GM12878 (cell line): Measurements from ENCODE around the gene CCDC127. TPM values are rescaled to one million over a fixed set of nuclear protein-coding genes. Genes with fewer than 3 reads are reported as not detected.

Source experiments
- ATAC-seq: fragments of 200-7000 bp; cut with Tn5 transposase; 3 replicates; pipeline ENCODE4 v1.9.1; 2020; ENCODE audit warnings: mild to moderate bottlenecking, moderate library complexity
- BruUV-seq: library from RNA; stranded (reverse); fragments of 400-500 nt; replicated peaks from 2 replicates; lab custom pipeline; 2021; lab: Mats Ljungman, UMichigan
- CTCF ChIA-PET: fragments of 300-600 bp; sonication (Branson Sonifier 250); formaldehyde crosslinking; extraction: SDS; loops from one replicate; lab custom pipeline; 2021; ENCODE audit warnings: inconsistent platforms; lab: Yijun Ruan, JAX
- POLR2A ChIA-PET: fragments of 350-600 bp; formaldehyde crosslinking; extraction: SDS; loops from one replicate; lab custom pipeline; 2021; ENCODE audit warnings: inconsistent platforms; lab: Charles Lee
- RAD21 ChIA-PET: fragments of 300-600 bp; sonication (Branson Sonifier 250); formaldehyde crosslinking; loops from one replicate; lab custom pipeline; 2023; ENCODE audit warnings: antibody characterized with exemption; ENCODE audit not compliant: unreplicated experiment; lab: Charles Lee
- SMC1A ChIA-PET: fragments of 300-600 bp; sonication (Branson Sonifier 250); formaldehyde crosslinking; loops from one replicate; lab custom pipeline; 2023; ENCODE audit not compliant: unreplicated experiment, uncharacterized antibody; lab: Charles Lee
- DNase-seq: peaks from one replicate; pipeline ENCODE4 v3.0.0-alpha.2; 2011; ENCODE audit warnings: low read depth, low spot score
- FAIRE-seq: peaks from 3 replicates; lab custom pipeline; 2011; peaks lifted over from hg19 to GRCh38; lab: Jason Lieb, UNC
- H2AFZ ChIP-seq: 2 replicates; pipeline ENCODE4 v1.6.0; 2011; ENCODE audit warnings: low read depth, low read length, control low read depth; ENCODE audit not compliant: control insufficient read depth
- H3K27ac ChIP-seq: 2 replicates; pipeline ENCODE4 v1.5.1; 2011; ENCODE audit warnings: control low read depth; ENCODE audit not compliant: control insufficient read depth, insufficient read depth
- H3K27me3 ChIP-seq, 2 experiments: replicated peaks in 1 of 2; 2 replicates each; pipeline versions ENCODE4 v1.6.0 to v1.6.1; 2011; ENCODE audit warnings: low read length in 1 of 2; ENCODE audit not compliant: control insufficient read depth in 2 of 2, insufficient read depth in 2 of 2
- H3K36me3 ChIP-seq, 2 experiments: 2 replicates each; pipeline ENCODE4 v1.5.1; 2011; ENCODE audit warnings: low read length in 1 of 2; ENCODE audit not compliant: control insufficient read depth in 2 of 2, insufficient read depth in 2 of 2
- H3K4me1 ChIP-seq: 2 replicates; pipeline ENCODE4 v1.6.1; 2011; ENCODE audit warnings: mild to moderate bottlenecking, low read length, moderate library complexity, mixed read lengths; ENCODE audit not compliant: control insufficient read depth, insufficient read depth
- H3K4me2 ChIP-seq: 2 replicates; pipeline ENCODE4 v1.6.0; 2011; ENCODE audit warnings: control low read depth; ENCODE audit not compliant: control insufficient read depth, insufficient read depth
- H3K4me3 ChIP-seq: fragments of 200-600 bp; sonication (generic); 2 replicates; pipeline ENCODE4 v1.5.1; 2016
- H3K79me2 ChIP-seq: 2 replicates; pipeline ENCODE4 v1.6.0; 2011; ENCODE audit warnings: low read length; ENCODE audit not compliant: control insufficient read depth, insufficient read depth
- H3K9ac ChIP-seq: 2 replicates; pipeline ENCODE4 v1.8.0; 2011; ENCODE audit warnings: low read length, control low read depth, mixed read lengths; ENCODE audit not compliant: control insufficient read depth, insufficient read depth
- H3K9me3 ChIP-seq: replicated peaks from 3 replicates; pipeline ENCODE4 v1.5.1; 2011; ENCODE audit warnings: mild to moderate bottlenecking, low read length; ENCODE audit not compliant: control insufficient read depth, insufficient read depth
- H4K20me1 ChIP-seq: 2 replicates; pipeline ENCODE4 v1.6.0; 2011; ENCODE audit not compliant: control insufficient read depth, insufficient read depth
- BACH1 ChIP-seq: fragments of 450-650 bp; IDR thresholded peaks from 2 replicates; pipeline ENCODE4 v1.6.1; 2017; ENCODE audit warnings: mild to moderate bottlenecking, borderline replicate concordance
- CEBPB ChIP-seq, 2 experiments: fragments of 150-350 bp in 1 of 2; IDR thresholded peaks; 2 replicates each; pipeline ENCODE4 v1.6.1; 2012 to 2014; ENCODE audit warnings: low read depth in 2 of 2, low read length in 2 of 2, borderline replicate concordance in 1 of 2, inconsistent platforms in 1 of 2
- ESRRA ChIP-seq: IDR thresholded peaks from 2 replicates; pipeline ENCODE4 v1.6.1; 2012; ENCODE audit warnings: mild to moderate bottlenecking, low read length, improper control_type of control experiment
- IKZF2 ChIP-seq, 2 experiments: fragments of 450-650 bp; IDR thresholded peaks; 2 replicates each; pipeline ENCODE4 v1.6.1; 2017; ENCODE audit warnings: mild to moderate bottlenecking in 2 of 2, moderate library complexity in 2 of 2
- KDM1A ChIP-seq: fragments of 200-600 bp; sonication (generic); IDR thresholded peaks from 2 replicates; pipeline ENCODE4 v1.6.1; 2016; ENCODE audit warnings: borderline replicate concordance
- KLF5 ChIP-seq: fragments of 450-650 bp; IDR thresholded peaks from 2 replicates; pipeline ENCODE4 v1.6.1; 2014; ENCODE audit warnings: mild to moderate bottlenecking; ENCODE audit not compliant: partially characterized antibody
- RB1 ChIP-seq: fragments of 450-650 bp; formaldehyde crosslinking; IDR thresholded peaks from 2 replicates; pipeline ENCODE4 v1.6.1; 2017; ENCODE audit warnings: mild to moderate bottlenecking, borderline replicate concordance
- SREBF2 ChIP-seq: IDR thresholded peaks from 2 replicates; pipeline ENCODE4 v1.6.1; 2012; ENCODE audit warnings: mild to moderate bottlenecking, low read length
- TAF1 ChIP-seq: IDR thresholded peaks from 2 replicates; pipeline ENCODE4 v1.6.1; 2011; ENCODE audit warnings: mild to moderate bottlenecking, low read depth, low read length, borderline replicate concordance
- WRNIP1 ChIP-seq: IDR thresholded peaks from 2 replicates; pipeline ENCODE4 v1.6.1; 2011; ENCODE audit warnings: low read depth, low read length, improper control_type of control experiment, borderline replicate concordance
- ZNF207 ChIP-seq: fragments of 450-650 bp; IDR thresholded peaks from 2 replicates; pipeline ENCODE4 v1.6.1; 2014; ENCODE audit warnings: antibody characterized with exemption, mild to moderate bottlenecking, borderline replicate concordance
- WGBS: methylation state at CpG from one replicate; pipeline ENCODE4 v1.1.6; 2016; ENCODE audit warnings: low lambda C conversion rate; ENCODE audit not compliant: insufficient replicate concordance, insufficient coverage; ENCODE audit errors: missing lambda C conversion rate; 5-methylcytosine and 5-hydroxymethylcytosine counted together
- in situ Hi-C: fragments of 300-500 bp; cut with MboI; formaldehyde crosslinking; loops from 9 replicates; pipeline ENCODE4 v1.14.3; 2018; ENCODE audit warnings: mixed read lengths
- intact Hi-C: fragments of 100-400 bp; cut with micrococcal nuclease; formaldehyde crosslinking; loops from one replicate; pipeline ENCODE4 v1.14.2; 2022; ENCODE audit not compliant: unreplicated experiment
- polyA plus RNA-seq, 11 experiments: library from polyadenylated mRNA; depleted of rRNA in 4 of 11; unstranded in 6 of 11; stranded (reverse) in 5 of 11; fragments of >200 nt; fragmentation: Nextera tagmentation in 4 of 11; fragmentation: Illumina TruSeq in 1 of 11; extraction: Ambion mirVana in 4 of 11; extraction: Trizol in 1 of 11; gene quantifications; 1 replicate in 1 of 11; 2 replicates in 10 of 11; pipeline versions ENCODE4 v1.2.1 to v1.2.3, GENCODE V29; 2011 to 2016; ENCODE audit warnings: inconsistent platforms in 2 of 11, missing spikeins in 2 of 11, low read depth in 1 of 11
- total RNA-seq, 4 experiments: library from RNA; depleted of rRNA in 3 of 4; stranded (reverse); fragments of >200 nt in 3 of 4; fragmentation: Illumina TruSeq in 1 of 4; extraction: Trizol in 1 of 4; gene quantifications; 2 replicates each; pipeline versions ENCODE4 v1.2.1 to v1.2.3, GENCODE V29; 2013 to 2021
- TF ChIP-seq, protein P1 (sequence below): IDR thresholded peaks from 2 replicates; pipeline ENCODE4 v1.6.1; 2011; ENCODE audit warnings: low read depth, low read length, improper control_type of control experiment, borderline replicate concordance
- TF ChIP-seq, protein P2 (sequence below): IDR thresholded peaks from 2 replicates; pipeline ENCODE4 v1.6.1; 2012; ENCODE audit warnings: low read depth, low read length, improper control_type of control experiment

Gene CCDC127
- total and polyA plus RNA-seq, 10 of the 15 experiments (the other 5 are each of a cell fraction or from before 2014, with no cell fraction given), result 1.9 to 6.9 (median 2.9) TPM

DNA sequence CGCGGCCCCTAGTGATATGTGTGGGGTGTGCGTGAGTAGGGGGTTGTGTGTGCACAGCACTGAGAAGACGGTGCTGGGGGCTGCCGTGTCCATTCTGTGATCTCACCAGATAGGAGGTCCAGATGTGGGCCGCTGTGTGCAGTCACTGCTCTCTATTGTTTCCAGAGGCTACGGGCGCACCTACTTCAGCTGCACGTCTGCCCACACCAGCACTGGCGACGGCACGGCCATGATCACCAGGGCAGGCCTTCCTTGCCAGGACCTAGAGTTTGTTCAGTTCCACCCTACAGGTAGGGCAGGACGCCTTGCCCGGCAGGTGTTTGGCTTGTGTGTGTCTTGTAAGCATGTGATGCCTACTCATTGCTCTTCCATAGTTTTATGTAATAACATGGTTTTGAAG is 12.8 kb upstream of the CCDC127 start:
- intact Hi-C loops (no loop called here), in situ Hi-C loops (no loop called here)
- no peaks in the 10 kb centered on the region for H4K20me1 ChIP-seq
- FAIRE-seq, result no peak
- ChIA-PET POLR2A (no interaction called here), CTCF (no interaction called here), SMC1A (no interaction called here), RAD21 (no interaction called here)
- no TSS peak for BruUV-seq
- no peak overlapping the region for H2AFZ ChIP-seq
- H3K4me2 ChIP-seq, result no peak overlapping the region
- TF ChIP-seq KLF5 (no peak), SREBF2 (no peak), ZNF207 (no peak), CEBPB (IDR thresholded peaks at IDR 0.05; ENCODE audit: borderline replicate concordance in 1 of 2, low read depth in 2 of 2, low read length in 2 of 2) (no peak), BACH1 (no peak), TAF1 (no peak), RB1 (no peak), KDM1A (no peak), IKZF2 (IDR thresholded peaks at IDR 0.05) (no peak), WRNIP1 (no peak), ESRRA (no peak)
- TF ChIP-seq, protein P1, sequence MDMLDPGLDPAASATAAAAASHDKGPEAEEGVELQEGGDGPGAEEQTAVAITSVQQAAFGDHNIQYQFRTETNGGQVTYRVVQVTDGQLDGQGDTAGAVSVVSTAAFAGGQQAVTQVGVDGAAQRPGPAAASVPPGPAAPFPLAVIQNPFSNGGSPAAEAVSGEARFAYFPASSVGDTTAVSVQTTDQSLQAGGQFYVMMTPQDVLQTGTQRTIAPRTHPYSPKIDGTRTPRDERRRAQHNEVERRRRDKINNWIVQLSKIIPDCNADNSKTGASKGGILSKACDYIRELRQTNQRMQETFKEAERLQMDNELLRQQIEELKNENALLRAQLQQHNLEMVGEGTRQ, result no peak
- TF ChIP-seq, protein P2, sequence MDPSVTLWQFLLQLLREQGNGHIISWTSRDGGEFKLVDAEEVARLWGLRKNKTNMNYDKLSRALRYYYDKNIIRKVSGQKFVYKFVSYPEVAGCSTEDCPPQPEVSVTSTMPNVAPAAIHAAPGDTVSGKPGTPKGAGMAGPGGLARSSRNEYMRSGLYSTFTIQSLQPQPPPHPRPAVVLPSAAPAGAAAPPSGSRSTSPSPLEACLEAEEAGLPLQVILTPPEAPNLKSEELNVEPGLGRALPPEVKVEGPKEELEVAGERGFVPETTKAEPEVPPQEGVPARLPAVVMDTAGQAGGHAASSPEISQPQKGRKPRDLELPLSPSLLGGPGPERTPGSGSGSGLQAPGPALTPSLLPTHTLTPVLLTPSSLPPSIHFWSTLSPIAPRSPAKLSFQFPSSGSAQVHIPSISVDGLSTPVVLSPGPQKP, result no peak
- no peak for ATAC-seq
- no peak overlapping the region for H3K4me3 ChIP-seq
- H3K36me3 ChIP-seq, result peaks cover 14 to 15% of the 10 kb centered on the region in 2 experiments
- 99% methylated on average over 14 of the region's 14 CpGs for WGBS
- H3K4me1 ChIP-seq, result no peaks in the 10 kb centered on the region
- no peaks in the 10 kb centered on the region for H3K79me2 ChIP-seq
- no peaks in the 10 kb centered on the region for H3K9me3 ChIP-seq
- DNase-seq, result no peak
- no peak overlapping the region for H3K27ac ChIP-seq
- H3K27me3 ChIP-seq, result no peaks in the 10 kb centered on the region
- H3K9ac ChIP-seq, result no peak overlapping the region
